ENCODE results near the gene RNF149. TPM values are rescaled to one million over a fixed set of nuclear protein-coding genes. Genes with fewer than 3 reads are reported as not detected.

Gene RNF149
- total and polyA plus RNA-seq, 9 of the 15 experiments (the other 6 are each of a cell fraction or from before 2014, with no cell fraction given): 9.0 to 31.5 (median 22.8) TPM

DNA sequence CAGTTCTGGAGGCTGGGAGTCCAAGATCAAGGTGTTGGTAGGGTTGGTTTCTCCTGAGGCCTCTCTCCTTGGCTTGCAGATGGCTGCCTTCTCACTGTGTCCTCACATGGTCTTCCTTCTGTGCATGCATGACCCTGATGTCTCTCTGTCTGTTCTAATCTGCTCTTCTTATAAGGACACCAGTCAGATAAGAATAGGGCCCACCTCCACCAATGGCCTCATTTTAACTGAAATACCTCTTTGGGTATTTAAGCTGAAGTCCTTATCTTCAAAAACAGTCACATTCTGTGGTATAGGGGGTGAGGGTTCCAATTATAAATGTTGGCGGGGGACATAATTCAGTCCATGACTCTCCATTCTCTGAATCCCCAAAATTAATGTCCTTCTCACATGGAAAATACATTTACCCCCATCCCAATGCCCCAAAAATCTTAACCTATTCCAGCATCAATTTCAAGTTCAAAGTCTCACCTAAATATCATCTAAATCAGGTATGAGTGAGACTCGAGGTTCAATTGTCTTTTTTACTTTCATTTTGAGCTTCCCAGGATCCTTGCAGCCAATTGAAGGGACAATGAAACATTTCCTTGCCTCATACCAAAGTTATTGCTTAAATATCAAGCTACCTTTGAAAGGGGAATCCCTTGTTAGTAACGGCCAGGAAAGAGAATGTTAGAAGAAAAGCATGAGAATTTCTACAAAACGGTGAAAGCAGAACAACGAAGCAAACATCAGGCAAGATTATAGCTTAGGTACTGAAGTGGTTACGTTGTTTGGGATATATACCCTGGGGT, 76.4 kb downstream of the RNF149 start (continued):
- TF ChIP-seq, protein P1, sequence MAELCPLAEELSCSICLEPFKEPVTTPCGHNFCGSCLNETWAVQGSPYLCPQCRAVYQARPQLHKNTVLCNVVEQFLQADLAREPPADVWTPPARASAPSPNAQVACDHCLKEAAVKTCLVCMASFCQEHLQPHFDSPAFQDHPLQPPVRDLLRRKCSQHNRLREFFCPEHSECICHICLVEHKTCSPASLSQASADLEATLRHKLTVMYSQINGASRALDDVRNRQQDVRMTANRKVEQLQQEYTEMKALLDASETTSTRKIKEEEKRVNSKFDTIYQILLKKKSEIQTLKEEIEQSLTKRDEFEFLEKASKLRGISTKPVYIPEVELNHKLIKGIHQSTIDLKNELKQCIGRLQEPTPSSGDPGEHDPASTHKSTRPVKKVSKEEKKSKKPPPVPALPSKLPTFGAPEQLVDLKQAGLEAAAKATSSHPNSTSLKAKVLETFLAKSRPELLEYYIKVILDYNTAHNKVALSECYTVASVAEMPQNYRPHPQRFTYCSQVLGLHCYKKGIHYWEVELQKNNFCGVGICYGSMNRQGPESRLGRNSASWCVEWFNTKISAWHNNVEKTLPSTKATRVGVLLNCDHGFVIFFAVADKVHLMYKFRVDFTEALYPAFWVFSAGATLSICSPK (IDR thresholded peaks at IDR 0.05; ENCODE audit: borderline replicate concordance): no peak
- TF ChIP-seq NFIX (CRISPR knock-in tag; IDR thresholded peaks at IDR 0.05; ENCODE audit: low read depth): no peak
- no peak for TF ChIP-seq ZFPM2 (CRISPR knock-in tag; IDR thresholded peaks at IDR 0.05)
- no peak for TF ChIP-seq SRSF7 (optimal IDR thresholded peaks at IDR 0.05; ENCODE audit: low read depth, low read length)
- peak; percentile 38; the same call in 1 of the 2 replicates for TF ChIP-seq ESRRA (IDR thresholded peaks at IDR 0.05; ENCODE audit: borderline replicate concordance, low read depth)
- TF ChIP-seq CBFA2T3 (IDR thresholded peaks at IDR 0.05): peak; percentile 79
- peak; percentile 40 for TF ChIP-seq TAL1 (IDR thresholded peaks at IDR 0.05)
- peak; percentile 75 for TF ChIP-seq L3MBTL2 (IDR thresholded peaks at IDR 0.05)
- TF ChIP-seq, protein P2, sequence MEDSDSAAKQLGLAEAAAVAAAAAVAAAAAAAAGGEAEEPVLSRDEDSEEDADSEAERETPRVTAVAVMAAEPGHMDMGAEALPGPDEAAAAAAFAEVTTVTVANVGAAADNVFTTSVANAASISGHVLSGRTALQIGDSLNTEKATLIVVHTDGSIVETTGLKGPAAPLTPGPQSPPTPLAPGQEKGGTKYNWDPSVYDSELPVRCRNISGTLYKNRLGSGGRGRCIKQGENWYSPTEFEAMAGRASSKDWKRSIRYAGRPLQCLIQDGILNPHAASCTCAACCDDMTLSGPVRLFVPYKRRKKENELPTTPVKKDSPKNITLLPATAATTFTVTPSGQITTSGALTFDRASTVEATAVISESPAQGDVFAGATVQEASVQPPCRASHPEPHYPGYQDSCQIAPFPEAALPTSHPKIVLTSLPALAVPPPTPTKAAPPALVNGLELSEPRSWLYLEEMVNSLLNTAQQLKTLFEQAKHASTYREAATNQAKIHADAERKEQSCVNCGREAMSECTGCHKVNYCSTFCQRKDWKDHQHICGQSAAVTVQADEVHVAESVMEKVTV (CRISPR knock-in tag; IDR thresholded peaks at IDR 0.05): no peak
- TF ChIP-seq, protein P3, sequence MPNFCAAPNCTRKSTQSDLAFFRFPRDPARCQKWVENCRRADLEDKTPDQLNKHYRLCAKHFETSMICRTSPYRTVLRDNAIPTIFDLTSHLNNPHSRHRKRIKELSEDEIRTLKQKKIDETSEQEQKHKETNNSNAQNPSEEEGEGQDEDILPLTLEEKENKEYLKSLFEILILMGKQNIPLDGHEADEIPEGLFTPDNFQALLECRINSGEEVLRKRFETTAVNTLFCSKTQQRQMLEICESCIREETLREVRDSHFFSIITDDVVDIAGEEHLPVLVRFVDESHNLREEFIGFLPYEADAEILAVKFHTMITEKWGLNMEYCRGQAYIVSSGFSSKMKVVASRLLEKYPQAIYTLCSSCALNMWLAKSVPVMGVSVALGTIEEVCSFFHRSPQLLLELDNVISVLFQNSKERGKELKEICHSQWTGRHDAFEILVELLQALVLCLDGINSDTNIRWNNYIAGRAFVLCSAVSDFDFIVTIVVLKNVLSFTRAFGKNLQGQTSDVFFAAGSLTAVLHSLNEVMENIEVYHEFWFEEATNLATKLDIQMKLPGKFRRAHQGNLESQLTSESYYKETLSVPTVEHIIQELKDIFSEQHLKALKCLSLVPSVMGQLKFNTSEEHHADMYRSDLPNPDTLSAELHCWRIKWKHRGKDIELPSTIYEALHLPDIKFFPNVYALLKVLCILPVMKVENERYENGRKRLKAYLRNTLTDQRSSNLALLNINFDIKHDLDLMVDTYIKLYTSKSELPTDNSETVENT (CRISPR knock-in tag; IDR thresholded peaks at IDR 0.05): no peak
- peak; percentile 48 for TF ChIP-seq TCF3 (CRISPR knock-in tag; IDR thresholded peaks at IDR 0.05)
- peak; percentile 61 for TF ChIP-seq NCOR1 (IDR thresholded peaks at IDR 0.05)
- no peak for TF ChIP-seq FOXA3 (CRISPR knock-in tag; conservative IDR thresholded peaks at IDR 0.05 in 1 of 2, IDR thresholded peaks at IDR 0.05 in 1 of 2)
- TF ChIP-seq, protein P4, sequence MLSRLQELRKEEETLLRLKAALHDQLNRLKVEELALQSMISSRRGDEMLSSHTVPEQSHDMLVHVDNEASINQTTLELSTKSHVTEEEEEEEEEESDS (CRISPR knock-in tag; IDR thresholded peaks at IDR 0.05): no peak
- 0 out of 2 replicates have a peak, but pooled peaks have one; percentile 2 for TF ChIP-seq EHMT2 (IDR thresholded peaks at IDR 0.05)
- no peak for TF ChIP-seq NR1H2 (CRISPR knock-in tag; IDR thresholded peaks at IDR 0.05)
- peak; percentile 38; the same call in 1 of the 2 replicates for TF ChIP-seq EP300 (IDR thresholded peaks at IDR 0.05; ENCODE audit: low read length)
- no peak for TF ChIP-seq NCOA6 (IDR thresholded peaks at IDR 0.05)
- 0 out of 4 replicates have a peak, but pooled peaks of 1 of the 2 experiments have one; percentile 17 for TF ChIP-seq RCOR1 (IDR thresholded peaks at IDR 0.05; ENCODE audit: borderline replicate concordance in 1 of 2, low read depth in 2 of 2, low read length in 2 of 2)
- no peak for TF ChIP-seq HLTF (IDR thresholded peaks at IDR 0.05)
- peak; percentile 72 for TF ChIP-seq ARID1B (IDR thresholded peaks at IDR 0.05)
- TF ChIP-seq GABPB2 (CRISPR knock-in tag; conservative IDR thresholded peaks at IDR 0.05): no peak
- TF ChIP-seq POLR2AphosphoS2 (IDR thresholded peaks at IDR 0.05; ENCODE audit: low read length): no peak
